ENCODE results near the gene LY86. TPM values are rescaled to one million over a fixed set of nuclear protein-coding genes. Genes with fewer than 3 reads are reported as not detected.

The LY86 gene
- total RNA-seq, 1 donor from 2014 or later, result 5.4 TPM

GRCh38 chr6:6681075-6681849 lies 92.7 kb downstream of the LY86 start:
- no peak for DNase-seq (ENCODE audit: low spot score)

DNA sequence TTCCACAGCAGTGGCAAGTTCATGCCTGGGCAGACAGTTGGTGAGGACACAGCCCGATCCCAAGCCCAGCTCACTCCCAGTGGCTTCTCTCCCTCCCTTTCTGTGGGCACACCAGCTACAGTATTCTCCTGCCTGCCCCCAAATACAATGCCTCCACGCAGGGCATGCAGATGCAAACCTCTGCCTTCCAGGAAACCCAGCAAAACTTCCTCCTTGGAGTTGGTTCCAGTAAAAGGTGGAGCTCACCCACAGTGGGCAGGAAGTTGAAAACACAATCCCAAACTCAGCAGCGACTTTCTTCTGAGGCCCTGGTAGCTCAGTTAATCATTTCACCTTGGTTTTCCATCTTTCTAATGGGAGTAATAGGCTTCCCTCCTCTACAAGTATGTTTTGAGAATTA lies 93.7 kb downstream of the LY86 start:
- DNase-seq (ENCODE audit: low spot score), result no peak

DNA sequence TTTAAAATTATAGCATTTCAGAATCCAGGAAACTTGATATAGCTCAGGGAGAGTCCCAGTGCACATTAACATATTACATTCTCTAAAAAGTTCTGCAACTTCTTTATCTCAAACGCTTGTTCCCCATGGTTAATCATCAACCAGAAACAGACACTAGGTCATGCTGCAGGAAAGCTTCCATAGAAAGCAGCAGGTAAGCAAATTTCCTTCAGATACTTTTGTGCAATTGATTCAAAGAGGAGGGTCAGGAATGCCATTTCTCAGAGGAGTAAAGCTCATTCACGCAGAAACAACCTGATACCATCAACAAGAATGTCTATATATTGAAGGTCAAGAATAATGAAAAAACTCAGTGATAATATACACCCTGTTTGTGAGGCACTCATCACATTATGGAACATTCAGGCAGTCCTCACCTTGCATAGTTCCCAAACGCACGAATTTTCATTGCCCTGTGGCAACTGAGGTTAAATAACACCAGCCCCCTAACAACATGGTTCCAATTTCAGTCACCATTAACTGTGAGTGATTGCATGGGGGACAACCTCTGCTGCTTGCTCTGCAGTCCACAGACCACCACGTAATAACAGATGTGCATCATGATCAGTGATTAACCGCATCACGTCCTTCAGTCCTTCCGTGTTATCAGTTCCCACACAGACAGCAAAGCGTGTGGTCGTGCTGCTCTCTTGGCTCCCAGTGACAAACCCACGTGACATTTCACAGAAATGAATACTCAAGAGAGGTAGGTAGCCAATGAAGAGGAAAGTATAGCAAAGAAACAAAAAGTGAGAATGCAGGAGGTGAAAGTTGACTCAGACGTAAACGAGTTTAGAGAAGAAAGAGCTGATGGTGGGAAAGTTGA lies 95.7 kb downstream of the LY86 start:
- no peak for DNase-seq (ENCODE audit: low spot score)

- no peak for DNase-seq (ENCODE audit: low spot score)
Observed at GRCh38 chr6:6685249-6686040, 96.9 kb downstream of the LY86 start.

- no peak for DNase-seq (ENCODE audit: low spot score)
Observed at GRCh38 chr6:6686176-6686575, 97.7 kb downstream of the LY86 start.

GRCh38 chr6:6686748-6687601 lies 98.5 kb downstream of the LY86 start:
- peak; percentile 94 for DNase-seq (ENCODE audit: low spot score)

GRCh38 chr6:6688283-6688682 lies 99.8 kb downstream of the LY86 start:
- DNase-seq (ENCODE audit: low spot score), result no peak

DNA sequence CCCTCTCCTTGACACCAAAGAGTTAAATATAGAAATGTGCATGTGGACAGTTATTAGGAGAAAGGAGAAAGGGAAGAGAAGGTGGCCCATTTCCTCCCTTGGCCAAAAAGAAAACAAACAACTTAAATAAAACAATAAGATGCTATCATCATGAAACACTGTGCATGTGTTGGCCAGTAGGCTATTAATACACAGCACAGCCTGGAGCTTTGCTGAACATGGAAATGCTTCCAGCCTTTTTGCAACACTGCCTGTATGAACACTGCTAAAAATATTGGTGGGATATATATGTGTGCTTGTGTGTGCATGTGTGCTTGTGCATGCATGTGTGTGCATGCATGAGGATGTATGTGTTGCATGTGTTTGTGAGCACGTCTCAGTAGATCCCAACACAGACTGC lies 100.4 kb downstream of the LY86 start:
- no peak for DNase-seq (ENCODE audit: low spot score)

DNA sequence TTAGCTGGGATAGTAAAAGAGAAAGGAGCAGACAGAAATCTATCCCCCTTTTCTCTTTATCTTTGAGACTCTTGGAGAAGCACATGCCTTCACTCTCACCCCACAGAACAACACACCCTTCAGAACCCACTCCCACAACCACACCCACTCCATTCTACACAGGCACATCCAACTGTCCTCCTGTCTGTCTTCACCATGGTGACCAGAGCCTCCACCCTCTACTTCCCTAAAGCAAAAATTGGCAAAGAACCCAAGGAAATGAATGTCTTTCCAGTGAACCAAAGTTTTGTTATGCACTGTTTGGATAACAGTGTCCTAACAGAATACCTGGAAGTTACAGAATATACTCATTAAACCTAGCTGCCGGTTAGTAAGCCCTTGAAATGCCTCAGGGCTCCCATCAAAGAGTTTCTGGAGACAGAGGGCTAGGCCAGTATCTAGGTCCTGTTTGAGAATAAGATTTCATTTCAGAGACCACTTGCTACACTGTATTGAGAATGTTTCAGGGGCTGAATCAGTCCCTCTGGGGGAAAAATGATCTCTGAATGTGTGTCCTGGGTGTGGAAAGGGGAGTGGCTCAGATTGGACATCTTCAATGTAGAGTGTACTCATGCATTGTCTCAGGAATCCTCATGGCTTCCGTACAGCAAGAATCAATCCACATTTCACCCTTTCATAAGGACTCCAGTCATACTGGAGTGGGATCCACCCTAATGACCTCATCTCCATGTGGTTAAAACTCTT lies 101.1 kb downstream of the LY86 start:
- no peak for DNase-seq (ENCODE audit: low spot score)

- no peak for DNase-seq (ENCODE audit: low spot score)
Observed at GRCh38 chr6:6690144-6690483, 101.6 kb downstream of the LY86 start.

GRCh38 chr6:6694368-6694780 lies 105.9 kb downstream of the LY86 start:
- DNase-seq (ENCODE audit: low spot score), result no peak

DNA sequence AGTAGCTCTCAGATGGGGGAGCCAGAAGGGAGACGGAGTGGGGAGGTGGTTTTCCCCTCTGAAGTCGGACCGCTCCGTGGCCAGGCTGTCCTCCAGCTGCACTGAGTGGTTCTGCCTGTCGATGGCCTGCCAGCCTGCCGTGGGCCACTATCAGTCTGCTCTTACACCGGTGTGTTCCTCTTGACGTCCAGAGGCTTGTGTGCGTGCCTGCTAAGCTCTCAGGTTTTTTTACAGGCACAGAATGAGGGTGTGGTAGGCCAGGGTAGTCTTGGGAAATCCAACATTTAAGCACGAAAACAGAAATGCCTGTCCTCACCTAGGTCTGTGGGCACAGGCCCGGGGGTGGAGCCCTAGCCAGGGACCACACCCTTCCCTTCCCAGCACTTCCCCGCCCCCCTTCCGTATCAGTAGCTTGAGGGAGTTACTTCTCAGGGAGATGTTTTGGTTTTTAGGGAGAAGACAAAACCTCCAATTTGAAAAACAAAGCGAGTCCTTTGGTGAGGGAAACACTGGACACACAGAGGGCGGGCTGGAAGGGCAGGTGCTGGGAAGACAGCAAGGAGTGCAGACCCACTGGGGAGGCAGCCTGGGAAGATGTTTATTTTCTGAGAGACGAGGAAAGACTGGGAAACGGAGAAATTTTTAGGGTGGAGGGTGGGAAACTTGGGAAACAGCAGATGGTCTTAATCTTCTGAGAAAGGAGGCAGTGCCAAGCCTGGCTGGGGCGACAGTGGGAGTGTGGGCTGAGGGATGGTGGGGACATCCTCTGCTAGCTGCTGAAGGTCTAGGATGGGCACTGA lies 106.5 kb downstream of the LY86 start:
- DNase-seq (ENCODE audit: low spot score), result no peak

- DNase-seq (ENCODE audit: low spot score), result no peak
Observed at GRCh38 chr6:6695625-6696276, 107.2 kb downstream of the LY86 start.

DNA sequence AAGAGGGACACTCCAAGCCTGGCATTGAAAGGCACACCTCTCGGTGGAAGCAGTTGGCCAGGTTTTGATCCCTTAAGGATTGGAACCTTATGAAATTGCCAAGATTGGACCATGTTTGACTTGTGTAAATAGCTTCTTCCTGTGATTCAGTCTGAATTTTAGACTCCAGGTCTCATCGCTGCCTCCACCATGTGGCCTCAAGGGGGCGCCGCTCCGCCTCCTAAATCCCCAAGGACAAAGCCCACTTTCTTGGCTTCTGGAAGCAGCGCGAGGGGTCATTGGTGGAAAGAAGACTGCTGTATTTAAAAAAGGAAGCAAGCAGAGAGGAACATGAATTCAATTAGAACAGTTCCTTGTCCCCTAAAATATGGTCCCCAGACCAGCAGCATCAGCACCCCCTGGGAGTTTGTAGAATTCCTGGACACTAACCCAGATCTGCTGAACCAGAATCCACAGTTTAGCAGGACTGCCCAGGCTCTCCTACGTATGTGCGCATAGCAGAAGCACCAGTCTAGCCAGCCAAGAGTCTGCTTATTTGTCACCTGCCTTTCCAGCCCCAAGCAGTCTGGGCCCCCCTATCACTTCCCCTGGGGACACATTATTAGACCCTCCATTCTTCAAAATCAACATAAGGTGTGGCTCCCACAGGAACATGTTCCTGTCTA lies 108.5 kb downstream of the LY86 start:
- no peak for DNase-seq (ENCODE audit: low spot score)

DNA sequence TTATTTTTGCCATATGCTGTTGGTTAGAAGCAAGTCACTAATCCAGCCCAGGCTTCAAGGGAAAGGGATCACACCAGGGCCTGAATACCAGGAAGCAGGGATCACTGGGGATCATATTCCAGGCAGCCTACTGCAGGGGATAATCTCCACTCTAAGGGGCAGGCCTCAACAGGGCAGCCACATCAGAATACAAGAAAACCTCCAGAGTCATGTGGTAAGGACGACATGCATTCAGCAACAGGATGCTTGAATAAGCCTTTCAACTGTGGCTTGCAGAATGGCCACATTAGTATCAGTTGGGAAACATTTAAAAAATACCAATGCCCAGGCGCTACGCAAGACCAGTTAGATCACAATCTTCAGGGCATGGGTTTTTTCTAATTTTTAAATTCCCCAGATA lies 109.1 kb downstream of the LY86 start:
- no peak for DNase-seq (ENCODE audit: low spot score)

- DNase-seq (ENCODE audit: low spot score), result no peak
Observed at GRCh38 chr6:6699741-6700367, 111.3 kb downstream of the LY86 start.

DNA sequence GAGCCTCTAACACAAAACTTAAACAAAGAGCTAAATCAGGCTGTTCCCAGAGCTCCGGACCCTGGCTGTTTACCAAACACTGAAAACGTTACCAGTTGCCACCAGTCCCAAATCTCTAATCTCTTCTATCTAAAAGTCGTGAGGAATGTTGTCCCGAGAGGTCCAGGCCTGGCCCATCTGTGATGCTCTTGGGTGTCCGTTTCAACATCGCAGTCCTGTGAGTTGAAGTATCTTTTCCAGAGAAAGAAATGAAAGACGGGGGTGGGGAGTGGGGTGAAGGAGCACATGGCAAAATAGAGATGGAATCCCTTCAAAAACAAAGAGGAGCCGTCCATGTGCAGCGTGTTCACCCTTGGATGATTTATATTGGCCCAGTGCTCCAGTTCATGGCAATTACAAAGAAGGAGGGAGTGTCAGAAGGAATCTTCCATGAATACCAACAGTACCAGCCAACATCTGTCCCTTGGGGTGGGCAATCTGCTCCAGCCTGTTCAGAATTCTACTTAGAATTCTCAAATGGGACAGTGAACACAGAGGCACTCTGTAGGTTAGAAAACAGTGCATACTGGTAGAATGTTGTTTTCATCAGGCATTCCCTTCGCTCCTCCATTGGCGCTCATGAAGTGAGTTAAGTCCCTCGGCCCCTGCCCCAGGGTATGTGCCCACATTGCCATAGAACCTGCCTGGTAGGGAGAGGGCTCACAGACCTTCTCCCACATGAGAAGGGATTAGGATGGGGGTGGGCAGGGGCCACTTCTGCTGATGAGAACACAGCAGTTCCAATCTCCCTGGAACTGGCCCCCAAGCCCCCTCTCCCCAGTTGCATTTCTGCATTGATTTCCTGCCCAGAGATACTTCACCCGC lies 112.1 kb downstream of the LY86 start:
- no peak for DNase-seq (ENCODE audit: low spot score)

All from mesenteric fat pad (tissue), 1 donor.